WTC11 (cell line): ENCODE measurements around the gene CIDEB.

Experiments used
- OVOL2 ChIP-seq: fragments of 250-450 bp; sonication (Bioruptor Pico); IDR thresholded peaks from 2 replicates; pipeline ENCODE4 v1.9.0; 2021; ENCODE audit warnings: mild to moderate bottlenecking, borderline replicate concordance
- TF ChIP-seq, protein P1 (sequence below): sonication (generic); formaldehyde crosslinking; IDR thresholded peaks from 2 replicates; pipeline ENCODE4 v1.8.0; 2023; ENCODE audit warnings: missing genetic modification reagents, mild to moderate bottlenecking, borderline replicate concordance
- TF ChIP-seq, protein P2 (sequence below): fragments of 200-600 bp; IDR thresholded peaks from 2 replicates; pipeline ENCODE4 v1.8.0; 2022; ENCODE audit warnings: antibody characterized with exemption
- TF ChIP-seq, protein P3 (sequence below): sonication (generic); formaldehyde crosslinking; IDR thresholded peaks from 2 replicates; pipeline ENCODE4 v1.8.1; 2022; ENCODE audit warnings: low read depth, missing genetic modification reagents, borderline replicate concordance

- TF ChIP-seq, protein P1, sequence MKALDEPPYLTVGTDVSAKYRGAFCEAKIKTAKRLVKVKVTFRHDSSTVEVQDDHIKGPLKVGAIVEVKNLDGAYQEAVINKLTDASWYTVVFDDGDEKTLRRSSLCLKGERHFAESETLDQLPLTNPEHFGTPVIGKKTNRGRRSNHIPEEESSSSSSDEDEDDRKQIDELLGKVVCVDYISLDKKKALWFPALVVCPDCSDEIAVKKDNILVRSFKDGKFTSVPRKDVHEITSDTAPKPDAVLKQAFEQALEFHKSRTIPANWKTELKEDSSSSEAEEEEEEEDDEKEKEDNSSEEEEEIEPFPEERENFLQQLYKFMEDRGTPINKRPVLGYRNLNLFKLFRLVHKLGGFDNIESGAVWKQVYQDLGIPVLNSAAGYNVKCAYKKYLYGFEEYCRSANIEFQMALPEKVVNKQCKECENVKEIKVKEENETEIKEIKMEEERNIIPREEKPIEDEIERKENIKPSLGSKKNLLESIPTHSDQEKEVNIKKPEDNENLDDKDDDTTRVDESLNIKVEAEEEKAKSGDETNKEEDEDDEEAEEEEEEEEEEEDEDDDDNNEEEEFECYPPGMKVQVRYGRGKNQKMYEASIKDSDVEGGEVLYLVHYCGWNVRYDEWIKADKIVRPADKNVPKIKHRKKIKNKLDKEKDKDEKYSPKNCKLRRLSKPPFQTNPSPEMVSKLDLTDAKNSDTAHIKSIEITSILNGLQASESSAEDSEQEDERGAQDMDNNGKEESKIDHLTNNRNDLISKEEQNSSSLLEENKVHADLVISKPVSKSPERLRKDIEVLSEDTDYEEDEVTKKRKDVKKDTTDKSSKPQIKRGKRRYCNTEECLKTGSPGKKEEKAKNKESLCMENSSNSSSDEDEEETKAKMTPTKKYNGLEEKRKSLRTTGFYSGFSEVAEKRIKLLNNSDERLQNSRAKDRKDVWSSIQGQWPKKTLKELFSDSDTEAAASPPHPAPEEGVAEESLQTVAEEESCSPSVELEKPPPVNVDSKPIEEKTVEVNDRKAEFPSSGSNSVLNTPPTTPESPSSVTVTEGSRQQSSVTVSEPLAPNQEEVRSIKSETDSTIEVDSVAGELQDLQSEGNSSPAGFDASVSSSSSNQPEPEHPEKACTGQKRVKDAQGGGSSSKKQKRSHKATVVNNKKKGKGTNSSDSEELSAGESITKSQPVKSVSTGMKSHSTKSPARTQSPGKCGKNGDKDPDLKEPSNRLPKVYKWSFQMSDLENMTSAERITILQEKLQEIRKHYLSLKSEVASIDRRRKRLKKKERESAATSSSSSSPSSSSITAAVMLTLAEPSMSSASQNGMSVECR (CRISPR knock-in tag) = no peak
- TF ChIP-seq, protein P2, sequence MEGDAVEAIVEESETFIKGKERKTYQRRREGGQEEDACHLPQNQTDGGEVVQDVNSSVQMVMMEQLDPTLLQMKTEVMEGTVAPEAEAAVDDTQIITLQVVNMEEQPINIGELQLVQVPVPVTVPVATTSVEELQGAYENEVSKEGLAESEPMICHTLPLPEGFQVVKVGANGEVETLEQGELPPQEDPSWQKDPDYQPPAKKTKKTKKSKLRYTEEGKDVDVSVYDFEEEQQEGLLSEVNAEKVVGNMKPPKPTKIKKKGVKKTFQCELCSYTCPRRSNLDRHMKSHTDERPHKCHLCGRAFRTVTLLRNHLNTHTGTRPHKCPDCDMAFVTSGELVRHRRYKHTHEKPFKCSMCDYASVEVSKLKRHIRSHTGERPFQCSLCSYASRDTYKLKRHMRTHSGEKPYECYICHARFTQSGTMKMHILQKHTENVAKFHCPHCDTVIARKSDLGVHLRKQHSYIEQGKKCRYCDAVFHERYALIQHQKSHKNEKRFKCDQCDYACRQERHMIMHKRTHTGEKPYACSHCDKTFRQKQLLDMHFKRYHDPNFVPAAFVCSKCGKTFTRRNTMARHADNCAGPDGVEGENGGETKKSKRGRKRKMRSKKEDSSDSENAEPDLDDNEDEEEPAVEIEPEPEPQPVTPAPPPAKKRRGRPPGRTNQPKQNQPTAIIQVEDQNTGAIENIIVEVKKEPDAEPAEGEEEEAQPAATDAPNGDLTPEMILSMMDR = no peak
- TF ChIP-seq OVOL2 (CRISPR knock-in tag) = no peak
- TF ChIP-seq, protein P3, sequence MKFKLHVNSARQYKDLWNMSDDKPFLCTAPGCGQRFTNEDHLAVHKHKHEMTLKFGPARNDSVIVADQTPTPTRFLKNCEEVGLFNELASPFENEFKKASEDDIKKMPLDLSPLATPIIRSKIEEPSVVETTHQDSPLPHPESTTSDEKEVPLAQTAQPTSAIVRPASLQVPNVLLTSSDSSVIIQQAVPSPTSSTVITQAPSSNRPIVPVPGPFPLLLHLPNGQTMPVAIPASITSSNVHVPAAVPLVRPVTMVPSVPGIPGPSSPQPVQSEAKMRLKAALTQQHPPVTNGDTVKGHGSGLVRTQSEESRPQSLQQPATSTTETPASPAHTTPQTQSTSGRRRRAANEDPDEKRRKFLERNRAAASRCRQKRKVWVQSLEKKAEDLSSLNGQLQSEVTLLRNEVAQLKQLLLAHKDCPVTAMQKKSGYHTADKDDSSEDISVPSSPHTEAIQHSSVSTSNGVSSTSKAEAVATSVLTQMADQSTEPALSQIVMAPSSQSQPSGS (CRISPR knock-in tag) = no peak
Measured at GRCh38 chr14:24300326-24300980, 7.3 kb downstream of the CIDEB start.
